GM18909 (cell line): ENCODE results near the gene PROSER2.

ENCODE experiments used
- ATAC-seq: cut with Tn5 transposase; IDR thresholded peaks from one replicate; pipeline ENCODE4 v1.9.1; 2021; ENCODE audit warnings: mild to moderate bottlenecking; ENCODE audit not compliant: unreplicated experiment, poor library complexity

Gene PROSER2

DNA sequence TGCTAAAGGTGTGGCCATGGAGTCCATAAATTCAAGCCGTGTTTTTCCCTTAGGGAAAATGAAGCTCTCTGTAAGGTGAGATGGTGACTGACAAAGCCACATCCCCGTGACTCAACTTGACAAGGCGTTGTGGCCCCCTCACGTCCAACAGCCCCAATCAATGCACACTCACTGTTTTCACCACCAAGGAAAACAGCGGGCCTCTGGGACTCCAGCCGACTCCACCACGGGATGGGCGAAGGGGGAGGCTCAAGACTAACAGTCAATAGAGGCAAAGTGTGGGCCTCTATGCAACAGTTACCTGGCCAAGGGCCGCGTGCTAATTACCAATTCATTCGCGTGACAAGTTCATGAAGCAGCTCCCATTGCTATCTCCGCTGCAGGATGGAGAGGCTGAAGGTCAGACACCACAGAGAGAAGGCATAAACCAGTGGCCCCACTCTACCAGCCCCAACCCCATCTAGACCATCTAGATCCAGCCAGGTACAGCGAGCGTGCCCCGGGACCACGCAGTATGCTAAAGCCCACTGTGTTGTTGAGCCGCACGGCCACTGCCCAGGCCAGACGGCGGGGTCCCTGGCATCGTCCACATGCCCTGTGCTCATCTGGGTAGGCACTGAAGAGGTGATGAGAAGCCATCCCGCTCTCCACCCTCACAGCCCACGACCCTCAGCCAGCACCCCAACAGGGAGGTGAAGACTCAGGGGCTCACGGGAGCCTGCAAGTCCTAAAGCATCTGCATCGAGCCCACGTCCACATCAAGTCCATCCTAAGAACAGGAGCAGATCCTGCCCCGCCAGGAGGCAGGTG is 76.1 kb downstream of the PROSER2 start:
- ATAC-seq: no peak

DNA sequence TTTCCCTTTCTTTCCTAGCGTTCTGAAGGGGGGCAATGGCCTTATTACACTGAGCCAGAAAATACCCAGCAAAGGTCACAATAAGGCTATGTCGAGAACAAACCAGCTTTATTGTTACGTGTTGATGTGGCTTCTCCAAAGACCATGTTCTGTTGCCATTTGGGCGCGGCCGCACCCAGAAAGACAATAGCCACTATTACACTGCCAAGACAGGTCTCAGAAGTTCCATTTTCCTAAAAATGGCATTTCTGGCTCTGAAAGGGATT is 77.8 kb downstream of the PROSER2 start:
- no peak for ATAC-seq

DNA sequence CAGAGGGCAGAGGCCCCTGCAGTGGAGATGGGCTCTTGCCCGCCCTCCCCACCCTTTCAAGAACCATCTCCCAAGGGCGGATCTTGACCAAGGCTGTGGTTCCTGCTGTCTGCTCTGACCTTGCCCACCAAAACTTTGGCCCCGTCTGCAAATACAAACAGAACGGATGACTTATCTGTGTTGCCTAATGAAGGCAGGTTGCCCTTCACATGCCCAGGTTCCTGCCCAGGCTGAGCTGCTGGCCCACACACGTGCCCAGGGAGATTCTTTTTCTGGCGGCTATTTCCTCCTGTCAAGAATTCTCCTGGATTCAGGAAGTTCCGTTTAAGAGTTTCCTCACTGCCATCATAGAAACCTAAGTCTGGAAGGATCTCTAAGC is 78.3 kb downstream of the PROSER2 start:
- ATAC-seq: no peak

DNA sequence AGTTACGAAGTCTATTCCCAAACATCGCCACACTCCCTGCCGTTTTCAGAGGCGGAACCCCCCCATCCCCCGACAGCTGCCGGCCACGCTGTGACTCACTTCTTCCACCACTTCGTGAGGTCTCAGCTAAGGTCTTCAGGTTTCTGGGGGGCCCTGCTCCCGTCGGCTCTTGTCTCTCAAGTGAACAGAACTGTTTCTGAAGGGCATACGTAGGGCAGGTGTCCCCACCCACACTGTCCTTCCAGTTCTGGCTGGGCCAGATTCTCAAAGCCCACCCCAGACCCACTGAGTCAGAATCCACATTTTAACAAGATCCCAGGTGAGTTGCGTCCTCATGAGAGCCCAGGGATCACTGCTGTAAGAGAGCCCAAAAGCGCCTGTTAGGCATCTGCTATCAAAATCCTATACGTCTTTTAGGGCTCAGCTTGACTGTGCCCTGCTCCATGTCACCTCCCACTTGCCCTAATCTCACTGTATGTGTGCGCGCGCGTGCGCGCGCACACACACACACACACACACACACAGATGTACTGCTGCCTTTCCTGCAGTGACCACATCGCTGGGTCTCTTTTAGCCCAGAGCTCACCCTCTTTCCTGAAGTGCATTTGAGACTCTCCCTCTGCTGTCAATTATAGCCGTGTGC is 78.8 kb downstream of the PROSER2 start:
- no peak for ATAC-seq

DNA sequence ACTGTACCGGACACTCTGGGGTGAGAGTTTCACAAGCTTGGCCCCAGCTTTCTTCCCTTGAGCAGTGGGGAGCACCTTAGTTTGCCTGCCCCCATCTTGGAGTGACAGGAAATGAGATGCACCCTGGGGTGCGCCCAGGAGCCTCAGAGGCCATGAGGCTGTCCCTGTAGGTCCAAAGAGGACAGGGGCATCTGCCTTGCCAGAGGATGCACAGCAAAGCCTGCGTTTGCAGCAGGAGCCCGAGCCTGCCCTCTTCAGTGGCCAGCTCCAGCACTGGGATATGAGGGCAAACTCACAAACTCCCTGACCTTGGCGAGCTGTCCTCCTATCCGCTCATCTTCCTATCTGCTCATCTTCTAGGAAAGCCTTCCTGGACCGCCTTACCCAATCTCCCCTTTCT is 79.5 kb downstream of the PROSER2 start:
- ATAC-seq: no peak

DNA sequence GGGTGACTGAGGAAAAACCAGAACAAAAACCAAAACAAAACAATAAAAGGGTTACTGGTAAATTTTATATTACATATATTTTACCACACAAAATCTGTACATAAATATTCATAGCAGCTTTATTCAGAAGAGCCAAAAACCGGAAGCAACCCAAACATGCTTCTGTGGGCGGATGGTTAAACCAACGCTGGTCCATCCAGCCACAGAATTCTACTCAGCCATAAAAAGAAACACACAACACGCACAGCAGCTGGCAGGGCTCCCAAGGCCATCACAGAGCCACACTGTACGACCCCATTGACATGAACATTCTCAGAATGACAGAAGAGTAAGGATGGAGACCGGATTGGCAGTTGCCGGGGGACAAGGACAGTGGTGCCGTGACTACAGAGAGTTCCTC is 83.6 kb downstream of the PROSER2 start:
- no peak for ATAC-seq

DNA sequence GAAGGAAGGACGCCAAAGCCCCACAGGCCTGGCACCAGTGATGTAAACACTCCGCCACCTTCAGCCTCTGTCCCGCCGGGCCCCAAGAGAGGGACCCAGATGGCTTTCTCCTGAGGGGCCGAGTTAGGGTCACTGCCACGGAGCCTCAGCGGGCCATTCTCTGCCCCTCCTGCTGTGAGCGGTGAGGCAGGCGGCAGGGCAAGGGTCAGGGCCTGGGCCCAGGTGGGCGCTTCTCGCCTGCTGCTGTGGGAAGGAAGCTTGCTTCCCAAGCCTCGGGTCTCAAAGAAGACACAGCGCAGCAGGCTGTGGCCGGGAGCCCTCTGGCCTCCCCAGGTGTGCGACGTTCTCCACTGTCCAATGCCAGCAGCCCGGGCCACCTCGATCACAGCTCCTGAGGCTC is 84.8 kb downstream of the PROSER2 start:
- ATAC-seq: no peak

DNA sequence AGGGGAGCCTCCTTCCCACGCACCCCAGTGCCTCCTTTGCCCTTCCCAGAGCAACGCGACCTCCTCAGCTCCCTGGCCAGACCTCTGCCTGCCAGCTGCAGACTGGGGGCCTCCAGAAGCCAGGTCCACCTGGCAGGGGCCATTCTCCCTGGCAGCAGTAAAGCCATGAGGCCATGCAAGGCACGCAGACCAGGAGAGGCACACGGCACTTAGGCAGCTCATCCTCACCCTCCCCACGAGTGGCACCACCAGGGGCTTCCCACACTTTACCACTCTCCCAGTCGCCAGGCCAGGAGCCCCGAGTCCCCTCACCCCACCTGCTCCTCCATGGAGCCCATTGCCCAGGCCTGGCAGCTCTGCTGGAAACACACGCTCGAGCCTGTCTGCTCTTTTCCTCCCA is 85.4 kb downstream of the PROSER2 start:
- ATAC-seq: no peak

DNA sequence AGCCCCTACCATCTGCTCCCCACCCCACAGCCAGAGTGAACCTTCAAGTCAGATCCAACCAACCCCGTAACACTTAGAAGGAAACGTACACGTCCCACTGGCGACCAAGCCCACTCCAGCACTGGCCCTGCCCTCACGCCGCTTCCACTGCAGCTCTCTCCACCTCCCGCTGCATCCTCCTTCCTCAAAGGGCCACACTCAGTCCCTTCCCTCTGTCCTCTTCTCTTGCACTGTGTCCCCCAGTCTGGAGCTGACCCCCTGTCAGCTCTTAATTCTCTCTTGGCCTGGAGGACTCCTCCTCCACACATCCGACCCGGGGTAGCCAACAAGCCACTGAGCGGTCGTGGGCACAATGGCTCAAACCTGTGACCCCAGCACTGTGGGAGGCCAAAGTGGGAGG is 85.8 kb downstream of the PROSER2 start:
- no peak for ATAC-seq

DNA sequence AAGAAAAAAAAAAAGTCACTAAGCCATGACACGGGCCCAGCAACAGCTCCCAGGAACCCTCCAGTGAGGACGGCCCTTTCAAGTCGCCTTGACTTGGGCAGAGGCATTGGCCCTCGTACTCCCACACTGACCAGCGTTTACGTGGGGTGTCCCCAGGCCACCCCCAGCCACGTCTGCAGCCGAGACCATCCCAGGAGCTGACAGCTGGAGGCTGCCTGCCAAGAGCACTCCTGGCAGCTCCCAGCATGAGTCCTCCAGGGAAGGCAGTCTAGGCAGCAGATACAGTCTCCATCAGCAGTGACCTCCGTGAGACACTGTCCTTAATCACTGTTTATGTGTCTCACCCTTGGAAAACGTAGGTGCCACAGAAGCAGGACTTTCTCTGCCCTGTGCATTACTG is 86.5 kb downstream of the PROSER2 start:
- ATAC-seq: no peak

DNA sequence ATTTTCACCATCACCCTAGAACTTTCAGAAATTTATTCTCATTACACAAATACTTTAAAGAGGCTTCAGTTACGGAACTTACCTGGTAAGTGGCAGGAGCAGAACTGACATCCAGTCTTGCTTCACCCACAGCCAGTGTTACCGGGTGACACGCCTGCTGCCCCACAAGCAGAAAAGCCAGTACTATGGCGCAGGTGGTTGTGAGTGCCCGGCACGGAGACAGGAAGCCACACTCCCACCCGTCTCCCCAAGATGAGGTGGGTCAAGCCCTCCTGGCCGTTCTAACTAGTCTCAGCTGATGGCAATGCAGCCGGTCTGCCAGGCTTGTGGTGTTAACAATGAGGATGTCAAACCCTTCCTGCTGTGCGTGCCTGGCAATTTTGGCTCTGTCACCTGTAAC is 86.9 kb downstream of the PROSER2 start:
- ATAC-seq: no peak

DNA sequence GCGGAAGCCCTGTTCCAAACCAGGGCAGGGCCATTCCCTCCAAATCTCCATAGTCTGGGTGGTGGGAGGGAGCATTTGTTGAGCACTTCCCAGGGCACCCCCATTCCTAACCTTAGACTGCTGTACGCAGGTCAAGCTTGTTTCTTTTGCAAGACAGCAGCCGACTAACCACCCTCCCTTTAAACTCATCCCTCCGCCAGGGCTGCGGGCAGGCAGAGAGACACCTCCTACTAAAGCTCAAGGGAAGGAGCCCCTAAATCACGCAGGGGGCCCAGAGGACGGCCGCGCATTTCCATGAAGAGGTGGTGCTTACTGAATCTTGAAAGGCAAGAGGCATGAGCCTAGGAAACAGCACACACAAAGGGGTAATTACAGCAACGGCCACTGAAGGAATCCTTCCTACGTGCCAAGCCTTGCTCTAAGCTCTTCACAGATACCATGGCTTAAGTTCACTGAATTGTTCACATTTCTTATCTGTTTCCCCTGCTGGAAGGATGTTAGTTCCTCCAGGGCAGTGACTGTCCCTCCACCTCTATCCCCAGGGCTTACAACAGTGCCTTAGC is 90.0 kb downstream of the PROSER2 start:
- ATAC-seq: no peak

DNA sequence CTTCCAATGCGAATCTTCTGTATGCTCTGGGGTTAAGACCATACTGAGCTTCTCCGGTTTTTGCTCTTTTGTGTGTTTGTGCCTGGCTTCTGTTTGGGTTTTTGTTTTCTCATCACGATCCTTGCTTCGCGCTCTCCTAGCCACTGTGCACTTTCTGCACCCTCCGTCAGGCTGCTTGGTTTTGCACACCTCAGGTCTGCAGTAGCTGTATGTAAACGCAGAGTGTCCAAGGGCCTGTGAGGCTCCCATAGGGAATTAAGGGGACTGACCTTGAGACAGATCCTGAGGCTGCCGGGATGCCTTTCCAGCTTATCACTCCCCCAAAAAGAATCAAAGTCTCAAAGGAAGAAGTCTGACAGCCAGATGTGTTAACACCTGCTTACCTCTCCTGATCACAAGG is 95.2 kb downstream of the PROSER2 start:
- ATAC-seq: no peak

DNA sequence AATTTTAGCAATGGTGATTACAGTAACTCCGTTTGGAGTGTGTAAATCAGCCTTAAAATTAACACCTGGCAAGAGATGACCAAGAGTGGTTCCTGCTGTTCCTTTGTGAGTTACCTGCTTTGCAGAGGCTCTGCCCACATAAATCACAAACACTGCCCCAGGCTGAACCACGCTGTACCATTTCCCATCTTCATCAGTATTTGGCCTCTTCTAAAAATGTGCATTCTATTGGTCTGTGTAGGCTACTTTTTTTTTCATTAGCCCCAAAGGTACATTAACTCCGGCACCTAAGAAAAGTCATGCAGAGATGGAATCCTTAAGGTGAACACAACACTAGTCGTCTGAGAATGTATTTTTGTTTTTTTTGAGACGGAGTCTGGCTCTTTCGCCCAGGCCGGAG is 96.1 kb downstream of the PROSER2 start:
- no peak for ATAC-seq
